Activated CD8-positive, alpha-beta memory T cell treated with anti-CD3 and anti-CD28 coated beads for 36 hours (primary cell): Measurements from ENCODE around the gene PROB1. TPM values are rescaled to one million over a fixed set of nuclear protein-coding genes. Genes with fewer than 3 reads are reported as not detected.
"Not testable (repeated sequence)": the region's sequence is repeated elsewhere in the genome, so short reads cannot be mapped to it uniquely, and the experiment has no call there.

Source experiments
- CTCF ChIA-PET: fragments of 350-600 bp; sonication (Branson Sonifier 250); formaldehyde crosslinking; loops from one replicate; lab custom pipeline; 2021; ENCODE audit warnings: antibody characterized with exemption; lab: Charles Lee
- POLR2A ChIA-PET: fragments of 350-600 bp; sonication (Branson Sonifier 250); formaldehyde crosslinking; loops from one replicate; lab custom pipeline; 2021; ENCODE audit warnings: antibody characterized with exemption; lab: Charles Lee
- total RNA-seq, 2 experiments: library from RNA; stranded (reverse); gene quantifications; one replicate each; pipeline ENCODE4 v1.2.3, GENCODE V29; 2021

The PROB1 gene
- total RNA-seq, 2 experiments from 2014 or later: 8.2 to 8.9 TPM

GRCh38 chr5:139374909-139375308 is 20.0 kb downstream of the PROB1 start:
- ChIA-PET CTCF (interaction anchor here (0.7 kb wide), 1 partner anchor 549 kb away, joined by 3 read pairs; no protein-coding TSS in a partner anchor), POLR2A (interaction anchor here (0.9 kb wide), 1 partner anchor 33 kb away, joined by 4 read pairs; the partner anchor contains the start of gene PAIP2)

GRCh38 chr5:139371482-139372435 is 23.1 kb downstream of the PROB1 start:
- POLR2A ChIA-PET: interaction anchor here (1.1 to 2.1 kb wide), 2 partner anchors 30 to 78 kb away, joined by 3 to 6 read pairs; partner anchors contain the start of genes MATR3 and PAIP2
- CTCF ChIA-PET: interaction anchor here (1.2 kb wide), 1 partner anchor 22 kb away, joined by 3 read pairs; no protein-coding TSS in a partner anchor

- CTCF ChIA-PET: interaction anchor here (1.1 kb wide), 1 partner anchor 53 kb away, joined by 3 read pairs; no protein-coding TSS in a partner anchor
- POLR2A ChIA-PET: no interaction called here
Measured at GRCh38 chr5:139369181-139369580, 25.7 kb downstream of the PROB1 start.

- POLR2A ChIA-PET: no interaction called here
Measured at GRCh38 chr5:139368613-139369012, 26.3 kb downstream of the PROB1 start.

GRCh38 chr5:139364466-139364865 is 30.4 kb downstream of the PROB1 start:
- POLR2A ChIA-PET: no interaction called here
- CTCF ChIA-PET: interaction anchor here (0.6 kb wide), 1 partner anchor 115 kb away, joined by 3 read pairs; no protein-coding TSS in a partner anchor

More at GRCh38 chr5:139368613-139369012, 26.3 kb downstream of the PROB1 start:
- CTCF ChIA-PET: no interaction called here

GRCh38 chr5:139363937-139364336 is 31.0 kb downstream of the PROB1 start:
- POLR2A ChIA-PET: no interaction called here
- CTCF ChIA-PET: no interaction called here

- CTCF ChIA-PET: interaction anchor here (0.7 kb wide), 1 partner anchor 607 kb away, joined by 5 read pairs; no protein-coding TSS in a partner anchor
Measured at GRCh38 chr5:139361835-139362429, 33.0 kb downstream of the PROB1 start.

GRCh38 chr5:139360384-139360783 is 34.5 kb downstream of the PROB1 start:
- ChIA-PET CTCF (no interaction called here), POLR2A (interaction anchor here (0.7 kb wide), 1 partner anchor 9 kb away, joined by 3 read pairs; no protein-coding TSS in a partner anchor)

More at GRCh38 chr5:139361835-139362429, 33.0 kb downstream of the PROB1 start:
- POLR2A ChIA-PET: interaction anchor here (0.6 to 1.3 kb wide), 3 partner anchors 20 to 100 kb away, joined by 4 to 7 read pairs (median 4); partner anchors contain the start of gene PAIP2

- CTCF ChIA-PET: interaction anchor here (0.7 kb wide), 1 partner anchor 22 kb away, joined by 3 read pairs; no protein-coding TSS in a partner anchor
- POLR2A ChIA-PET: no interaction called here
Measured at GRCh38 chr5:139358064-139358463, 36.8 kb downstream of the PROB1 start.

- POLR2A ChIA-PET, CTCF ChIA-PET: not testable (repeated sequence)
Measured at GRCh38 chr5:139355900-139356299, 39.0 kb downstream of the PROB1 start.

GRCh38 chr5:139354186-139354585 is 40.7 kb downstream of the PROB1 start:
- CTCF ChIA-PET: no interaction called here
- POLR2A ChIA-PET: no interaction called here

GRCh38 chr5:139347863-139348262 is 47.0 kb downstream of the PROB1 start:
- POLR2A ChIA-PET: not testable (repeated sequence)
- CTCF ChIA-PET: interaction anchor here (0.6 to 1.0 kb wide), 2 partner anchors 9 to 54 kb away, joined by 3 read pairs; no protein-coding TSS in a partner anchor

- POLR2A ChIA-PET: not testable (repeated sequence)
- CTCF ChIA-PET: interaction anchor here (1.2 kb wide), 1 partner anchor 47 kb away, joined by 3 read pairs; no protein-coding TSS in a partner anchor
Measured at GRCh38 chr5:139345442-139345841, 49.5 kb downstream of the PROB1 start.

- POLR2A ChIA-PET: no interaction called here
- CTCF ChIA-PET: no interaction called here
Measured at GRCh38 chr5:139344177-139344576, 50.7 kb downstream of the PROB1 start.

GRCh38 chr5:139343476-139343875 is 51.4 kb downstream of the PROB1 start:
- ChIA-PET CTCF (no interaction called here), POLR2A (no interaction called here)

- CTCF ChIA-PET: interaction anchor here (0.6 to 3.2 kb wide), 9 partner anchors 9 to 769 kb away, joined by 3 to 13 read pairs (median 3); partner anchors contain the start of genes MATR3 and MZB1
- POLR2A ChIA-PET: interaction anchor here (0.5 to 1.6 kb wide), 28 partner anchors 8 to 1031 kb away, joined by 3 to 18 read pairs (median 4); partner anchors contain the start of genes ETF1, MATR3 and MZB1
Measured at GRCh38 chr5:139342423-139342723, 52.5 kb downstream of the PROB1 start.

GRCh38 chr5:139341689-139342422 is 53.0 kb downstream of the PROB1 start, which contains the start of gene PAIP2:
PAIP2 (plus strand) TSS chr5:139341854; CDS start chr5:139363785, 21,931 bp downstream.
- POLR2A ChIA-PET: interaction anchor here (0.5 to 1.6 kb wide), 32 partner anchors 9 to 1031 kb away, joined by 3 to 18 read pairs (median 4); partner anchors contain the start of genes ETF1, MATR3 and MZB1
- CTCF ChIA-PET: interaction anchor here (0.6 to 3.2 kb wide), 14 partner anchors 9 to 768 kb away, joined by 3 to 13 read pairs (median 3); partner anchors contain the start of genes MATR3, MZB1 and SIL1

- POLR2A ChIA-PET: interaction anchor here (1.1 to 1.6 kb wide), 12 partner anchors 9 to 65 kb away, joined by 3 to 18 read pairs (median 4); partner anchors contain the start of gene MATR3
- CTCF ChIA-PET: interaction anchor here (0.7 to 3.2 kb wide), 12 partner anchors 9 to 68 kb away, joined by 3 to 13 read pairs (median 3); partner anchors contain the start of genes MATR3 and MZB1
Measured at GRCh38 chr5:139341187-139341688, 53.7 kb downstream of the PROB1 start.
